Neural progenitor cell (in vitro differentiated cells): ENCODE results near the gene TMEM95. TPM values are rescaled to one million over a fixed set of nuclear protein-coding genes. Genes with fewer than 3 reads are reported as not detected.

Source experiments
- DNase-seq: peaks from one replicate; pipeline ENCODE4 v3.0.0-alpha.2; 2016; ENCODE audit warnings: low spot score
- H2AFZ ChIP-seq: fragments of 200-600 bp; sonication (generic); replicated peaks from 2 replicates; pipeline ENCODE4 v1.6.1; 2016; ENCODE audit warnings: antibody characterized with exemption
- H3F3A ChIP-seq: fragments of 200-600 bp; sonication (generic); 2 replicates; pipeline ENCODE4 v1.6.1; 2016; ENCODE audit warnings: antibody characterized with exemption, low read depth
- H3K27ac ChIP-seq: fragments of 200-600 bp; sonication (generic); 2 replicates; pipeline ENCODE4 v1.5.1; 2016; ENCODE audit warnings: mild to moderate bottlenecking
- H3K27me3 ChIP-seq: fragments of 200-600 bp; sonication (generic); 2 replicates; pipeline ENCODE4 v1.6.1; 2016; ENCODE audit warnings: mild to moderate bottlenecking, moderate library complexity
- H3K36me3 ChIP-seq: fragments of 200-600 bp; sonication (generic); 2 replicates; pipeline ENCODE4 v1.5.1; 2016
- H3K4me1 ChIP-seq: fragments of 200-600 bp; sonication (generic); 2 replicates; pipeline ENCODE4 v1.6.1; 2016; ENCODE audit warnings: mixed run types
- H3K4me2 ChIP-seq: fragments of 200-600 bp; sonication (generic); 2 replicates; pipeline ENCODE4 v1.6.1; 2016
- H3K4me3 ChIP-seq: fragments of 200-600 bp; sonication (generic); 2 replicates; pipeline ENCODE4 v1.5.1; 2016
- H3K79me2 ChIP-seq: fragments of 200-600 bp; sonication (generic); 2 replicates; pipeline ENCODE4 v1.6.1; 2016; ENCODE audit warnings: low read depth
- H3K9ac ChIP-seq: fragments of 200-600 bp; sonication (generic); 2 replicates; pipeline ENCODE4 v1.6.1; 2016
- H3K9me3 ChIP-seq: fragments of 200-600 bp; sonication (generic); 2 replicates; pipeline ENCODE4 v1.5.1; 2016; ENCODE audit warnings: low read depth
- H4K20me1 ChIP-seq: fragments of 200-600 bp; sonication (generic); 2 replicates; pipeline ENCODE4 v1.6.1; 2016; ENCODE audit warnings: low read depth
- H3K27ac Mint-ChIP-seq: 3 replicates; pipeline ENCODE4 v1.8.0; 2021; ENCODE audit warnings: mixed read lengths
- H3K27me3 Mint-ChIP-seq: 2 replicates; pipeline ENCODE4 v1.8.0; 2022; ENCODE audit warnings: low read depth, mild to moderate bottlenecking, inconsistent platforms, moderate library complexity, mixed read lengths; ENCODE audit not compliant: insufficient read depth
- H3K36me3 Mint-ChIP-seq: 3 replicates; pipeline ENCODE4 v1.8.0; 2021; ENCODE audit warnings: mixed read lengths
- H3K4me1 Mint-ChIP-seq: 3 replicates; pipeline ENCODE4 v1.8.0; 2021; ENCODE audit warnings: mixed read lengths
- H3K4me3 Mint-ChIP-seq: 3 replicates; pipeline ENCODE4 v1.8.0; 2021; ENCODE audit warnings: mild to moderate bottlenecking, moderate library complexity, mixed read lengths
- H3K9me3 Mint-ChIP-seq: 3 replicates; pipeline ENCODE4 v1.8.0; 2020; ENCODE audit warnings: mixed read lengths
- EZH2 ChIP-seq: fragments of 200-600 bp; sonication (generic); IDR thresholded peaks from 2 replicates; pipeline ENCODE4 v1.6.1; 2017; ENCODE audit warnings: antibody characterized with exemption, mild to moderate bottlenecking, moderate library complexity
- EZH2phosphoT487 ChIP-seq: fragments of 200-600 bp; sonication (generic); IDR thresholded peaks from 2 replicates; pipeline ENCODE4 v1.6.1; 2017; ENCODE audit warnings: antibody characterized with exemption
- total RNA-seq: library from RNA; depleted of rRNA; stranded (reverse); fragments of >200 nt; gene quantifications from 2 replicates; pipeline ENCODE4 v1.2.3, GENCODE V29; 2015; ENCODE audit warnings: low replicate concordance
- TF ChIP-seq, protein P1 (sequence below): fragments of 200-600 bp; sonication (generic); IDR thresholded peaks from 2 replicates; pipeline ENCODE4 v1.5.1; 2017; ENCODE audit warnings: antibody characterized with exemption, mild to moderate bottlenecking

The TMEM95 gene
- total RNA-seq, 1 donor from 2014 or later, result not detected

DNA sequence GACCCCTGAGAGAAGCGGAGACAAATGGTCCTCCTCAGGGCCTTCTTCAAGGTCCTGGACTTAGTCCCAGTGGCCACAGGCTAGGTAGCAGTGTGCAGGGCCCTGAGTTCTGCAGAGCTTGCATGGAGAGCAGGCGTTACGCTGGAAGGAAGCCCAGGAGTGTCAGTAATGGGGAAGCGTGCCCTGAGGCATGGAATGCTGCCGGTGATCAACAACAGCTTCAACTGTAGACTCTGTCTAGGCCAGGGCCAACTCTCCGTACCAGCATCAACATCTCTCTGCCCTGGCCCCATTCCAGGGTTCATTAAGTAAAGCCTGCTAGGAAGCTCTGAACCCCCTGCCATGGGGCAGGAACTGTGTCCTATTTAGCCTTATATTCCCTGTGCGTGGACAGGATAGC is 25.4 kb downstream of the TMEM95 start:
- no peak overlapping the region for H3K9ac ChIP-seq
- no peaks in the 10 kb centered on the region for H3K36me3 ChIP-seq
- no peaks in the 10 kb centered on the region for H3K79me2 ChIP-seq
- no peak for DNase-seq
- H2AFZ ChIP-seq, result peak overlapping the region; percentile 88
- peak overlapping the region; percentile 71 for H3K4me3 Mint-ChIP-seq
- TF ChIP-seq EZH2phosphoT487 (no peak), EZH2 (no peak)
- TF ChIP-seq, protein P1, sequence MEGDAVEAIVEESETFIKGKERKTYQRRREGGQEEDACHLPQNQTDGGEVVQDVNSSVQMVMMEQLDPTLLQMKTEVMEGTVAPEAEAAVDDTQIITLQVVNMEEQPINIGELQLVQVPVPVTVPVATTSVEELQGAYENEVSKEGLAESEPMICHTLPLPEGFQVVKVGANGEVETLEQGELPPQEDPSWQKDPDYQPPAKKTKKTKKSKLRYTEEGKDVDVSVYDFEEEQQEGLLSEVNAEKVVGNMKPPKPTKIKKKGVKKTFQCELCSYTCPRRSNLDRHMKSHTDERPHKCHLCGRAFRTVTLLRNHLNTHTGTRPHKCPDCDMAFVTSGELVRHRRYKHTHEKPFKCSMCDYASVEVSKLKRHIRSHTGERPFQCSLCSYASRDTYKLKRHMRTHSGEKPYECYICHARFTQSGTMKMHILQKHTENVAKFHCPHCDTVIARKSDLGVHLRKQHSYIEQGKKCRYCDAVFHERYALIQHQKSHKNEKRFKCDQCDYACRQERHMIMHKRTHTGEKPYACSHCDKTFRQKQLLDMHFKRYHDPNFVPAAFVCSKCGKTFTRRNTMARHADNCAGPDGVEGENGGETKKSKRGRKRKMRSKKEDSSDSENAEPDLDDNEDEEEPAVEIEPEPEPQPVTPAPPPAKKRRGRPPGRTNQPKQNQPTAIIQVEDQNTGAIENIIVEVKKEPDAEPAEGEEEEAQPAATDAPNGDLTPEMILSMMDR, result no peak
- peaks cover 18% of the 10 kb centered on the region for H3F3A ChIP-seq
- peak overlapping the region; percentile 92 for H3K4me2 ChIP-seq
- H3K9me3 ChIP-seq, result peaks cover 5% of the 10 kb centered on the region
- H3K27me3 Mint-ChIP-seq, result peaks cover 48% of the 10 kb centered on the region
- H3K9me3 Mint-ChIP-seq, result peaks cover 14% of the 10 kb centered on the region
- H3K27ac Mint-ChIP-seq, result no peak overlapping the region
- H3K4me1 Mint-ChIP-seq, result peaks cover 11% of the 10 kb centered on the region
- peaks cover 3% of the 10 kb centered on the region for H3K36me3 Mint-ChIP-seq
- peaks cover 57% of the 10 kb centered on the region for H3K27me3 ChIP-seq
- H4K20me1 ChIP-seq, result peaks cover 5% of the 10 kb centered on the region
- H3K4me3 ChIP-seq, result peak overlapping the region; percentile 61
- H3K27ac ChIP-seq, result no peak overlapping the region
- H3K4me1 ChIP-seq, result peaks cover 8% of the 10 kb centered on the region

DNA sequence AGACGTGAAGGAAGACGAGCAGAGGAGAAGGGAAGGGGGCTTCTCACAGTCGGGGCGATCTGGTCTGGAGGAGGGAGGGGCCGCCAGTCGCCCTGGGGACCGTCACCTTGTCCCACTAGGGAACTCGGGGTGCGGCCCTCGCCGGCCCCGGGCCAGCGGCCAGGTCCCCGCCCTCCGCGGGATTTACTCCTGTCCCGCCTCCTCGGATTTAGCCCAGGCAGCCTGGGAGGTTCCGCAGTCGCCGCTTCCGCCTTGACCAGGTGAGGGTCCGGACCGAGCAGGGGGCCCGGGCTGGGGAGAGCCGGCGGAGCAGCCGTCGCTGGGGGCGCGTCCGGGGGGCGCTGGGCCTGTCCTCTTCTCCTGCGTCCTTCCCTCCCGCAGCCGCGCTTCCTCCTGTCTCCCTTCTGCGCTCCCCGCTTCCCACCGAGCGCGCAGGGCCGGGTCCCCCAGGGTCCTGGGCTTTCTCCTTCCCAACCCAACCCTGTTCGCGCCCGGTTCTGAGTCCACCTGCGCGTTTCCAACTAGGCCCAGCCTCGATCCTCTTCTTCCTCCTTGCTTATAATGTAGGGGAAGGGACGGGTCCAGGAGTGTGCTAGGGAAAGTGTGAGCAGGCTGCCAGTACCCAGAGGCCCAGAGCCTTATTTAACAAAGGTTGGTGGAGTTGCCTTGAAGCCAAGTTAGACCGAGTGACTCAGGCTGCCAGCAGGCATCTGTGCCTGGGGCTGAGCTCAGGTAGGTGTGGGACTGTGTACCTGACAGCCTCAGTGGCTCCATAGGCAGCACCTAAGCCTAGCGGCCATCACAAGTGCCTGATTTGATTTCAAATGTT is 26.1 kb downstream of the TMEM95 start, which contains the start of gene TNK1:
Gene TNK1, plus strand, starts transcription at position 235 of the 829 bp plus-strand sequence. CDS start 1,838 bp downstream, outside the sequence.
- Histone ChIP-seq H3K9me3 (peaks cover 5% of the 10 kb centered on the region), H3K27ac (no peak within 1 kb of the TSS), H3F3A (peaks cover 18% of the 10 kb centered on the region), H3K9ac (peak within 1 kb of the TSS; percentile 23), H4K20me1 (peaks cover 5% of the 10 kb centered on the region), H3K36me3 (no peaks in the 10 kb centered on the region), H3K79me2 (no peaks in the 10 kb centered on the region), H3K4me2 (peak within 1 kb of the TSS; percentile 92), H3K27me3 (peaks cover 57% of the 10 kb centered on the region), H3K4me3 (peak within 1 kb of the TSS; percentile 61), H2AFZ (peak within 1 kb of the TSS; percentile 88), H3K4me1 (peaks cover 8% of the 10 kb centered on the region)
- Mint-ChIP-seq H3K36me3 (peaks cover 3% of the 10 kb centered on the region), H3K4me1 (peaks cover 11% of the 10 kb centered on the region), H3K27ac (no peak within 1 kb of the TSS), H3K27me3 (peaks cover 51% of the 10 kb centered on the region), H3K4me3 (peak within 1 kb of the TSS; percentile 71), H3K9me3 (peaks cover 14% of the 10 kb centered on the region)
- DNase-seq, result peak; percentile 72
- no peak for TF ChIP-seq EZH2phosphoT487
- TF ChIP-seq, protein P1, result no peak
- peak; percentile 49 for TF ChIP-seq EZH2

DNA sequence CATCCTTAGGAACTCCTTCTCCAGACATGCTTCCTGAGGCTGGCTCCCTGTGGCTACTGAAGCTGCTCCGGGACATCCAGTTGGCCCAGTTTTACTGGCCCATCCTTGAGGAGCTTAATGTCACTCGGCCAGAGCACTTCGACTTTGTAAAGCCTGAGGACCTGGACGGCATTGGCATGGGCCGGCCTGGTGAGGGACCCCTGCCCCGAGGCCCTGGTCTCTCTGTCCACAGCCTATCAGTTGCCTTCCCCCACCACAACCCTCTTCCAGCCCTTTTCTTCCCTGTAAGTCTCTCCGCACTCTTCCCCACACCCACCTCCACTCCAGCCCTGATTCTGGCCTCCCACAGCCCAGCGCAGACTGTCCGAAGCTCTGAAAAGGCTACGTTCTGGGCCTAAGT is 27.9 kb downstream of the TMEM95 start:
- H3K4me3 Mint-ChIP-seq, result peak overlapping the region; percentile 36
- Histone ChIP-seq H3K27me3 (peaks cover 57% of the 10 kb centered on the region), H4K20me1 (peaks cover 5% of the 10 kb centered on the region), H2AFZ (no peak overlapping the region), H3K9me3 (peaks cover 5% of the 10 kb centered on the region), H3K27ac (no peak overlapping the region), H3K9ac (no peak overlapping the region), H3K4me1 (peaks cover 8% of the 10 kb centered on the region), H3K36me3 (no peaks in the 10 kb centered on the region), H3K4me2 (no peak overlapping the region), H3F3A (peaks cover 18% of the 10 kb centered on the region), H3K4me3 (no peak overlapping the region), H3K79me2 (no peaks in the 10 kb centered on the region)
- DNase-seq, result no peak
- H3K27me3 Mint-ChIP-seq, result peaks cover 45% of the 10 kb centered on the region
- TF ChIP-seq, protein P1, result no peak
- TF ChIP-seq EZH2, result no peak
- no peak for TF ChIP-seq EZH2phosphoT487
- H3K4me1 Mint-ChIP-seq, result peaks cover 11% of the 10 kb centered on the region
- peaks cover 14% of the 10 kb centered on the region for H3K9me3 Mint-ChIP-seq
- H3K36me3 Mint-ChIP-seq, result peaks cover 3% of the 10 kb centered on the region
- no peak overlapping the region for H3K27ac Mint-ChIP-seq
